ENCODE data around the gene PREX1.

DNA sequence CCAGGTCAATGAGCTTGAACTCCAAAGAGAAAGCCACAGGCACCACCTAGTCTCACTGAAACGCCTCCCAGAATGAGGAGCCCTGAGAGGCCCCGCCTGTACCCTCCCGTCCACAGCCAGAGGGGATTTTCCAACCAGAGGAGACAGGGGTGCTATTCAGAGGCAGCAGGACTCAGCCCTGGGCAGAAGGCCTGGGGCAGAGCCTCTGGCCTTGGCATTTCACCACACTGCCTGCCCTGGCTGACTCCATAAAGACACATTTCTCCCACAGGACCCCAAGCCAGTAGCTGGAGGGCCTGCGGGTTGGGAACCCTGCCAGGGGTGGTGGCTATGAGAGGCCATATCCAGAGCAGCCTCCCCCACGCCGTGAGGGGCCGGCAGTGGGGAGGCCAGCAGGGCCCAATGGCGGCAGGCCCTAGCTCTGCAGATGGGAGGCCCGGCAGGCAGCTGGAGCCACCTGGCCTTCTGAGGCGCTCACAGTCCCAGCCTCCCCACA, 159.3 kb downstream of the PREX1 start:
- TF ChIP-seq, protein P1, sequence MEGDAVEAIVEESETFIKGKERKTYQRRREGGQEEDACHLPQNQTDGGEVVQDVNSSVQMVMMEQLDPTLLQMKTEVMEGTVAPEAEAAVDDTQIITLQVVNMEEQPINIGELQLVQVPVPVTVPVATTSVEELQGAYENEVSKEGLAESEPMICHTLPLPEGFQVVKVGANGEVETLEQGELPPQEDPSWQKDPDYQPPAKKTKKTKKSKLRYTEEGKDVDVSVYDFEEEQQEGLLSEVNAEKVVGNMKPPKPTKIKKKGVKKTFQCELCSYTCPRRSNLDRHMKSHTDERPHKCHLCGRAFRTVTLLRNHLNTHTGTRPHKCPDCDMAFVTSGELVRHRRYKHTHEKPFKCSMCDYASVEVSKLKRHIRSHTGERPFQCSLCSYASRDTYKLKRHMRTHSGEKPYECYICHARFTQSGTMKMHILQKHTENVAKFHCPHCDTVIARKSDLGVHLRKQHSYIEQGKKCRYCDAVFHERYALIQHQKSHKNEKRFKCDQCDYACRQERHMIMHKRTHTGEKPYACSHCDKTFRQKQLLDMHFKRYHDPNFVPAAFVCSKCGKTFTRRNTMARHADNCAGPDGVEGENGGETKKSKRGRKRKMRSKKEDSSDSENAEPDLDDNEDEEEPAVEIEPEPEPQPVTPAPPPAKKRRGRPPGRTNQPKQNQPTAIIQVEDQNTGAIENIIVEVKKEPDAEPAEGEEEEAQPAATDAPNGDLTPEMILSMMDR (IDR thresholded peaks at IDR 0.05): no peak
- no peak for TF ChIP-seq POLR2AphosphoS5 (IDR thresholded peaks at IDR 0.05)
